ACHN (cell line): ENCODE measurements around the gene SLC2A13.
"Not testable (repeated sequence)": the region's sequence is repeated elsewhere in the genome, so short reads cannot be mapped to it uniquely, and the experiment has no call there.

ENCODE experiments used
- DNase-seq: peaks from one replicate; pipeline ENCODE4 v3.0.0-alpha.2; 2015
- in situ Hi-C: cut with HindIII; loops from 2 replicates; pipeline ENCODE4 v1.10.0; 2017; ENCODE audit warnings: low sequenced_read_pairs, low pct_ligation_motif_present, low pct_unique_long_range_greater_than_20kb

Gene SLC2A13

DNA sequence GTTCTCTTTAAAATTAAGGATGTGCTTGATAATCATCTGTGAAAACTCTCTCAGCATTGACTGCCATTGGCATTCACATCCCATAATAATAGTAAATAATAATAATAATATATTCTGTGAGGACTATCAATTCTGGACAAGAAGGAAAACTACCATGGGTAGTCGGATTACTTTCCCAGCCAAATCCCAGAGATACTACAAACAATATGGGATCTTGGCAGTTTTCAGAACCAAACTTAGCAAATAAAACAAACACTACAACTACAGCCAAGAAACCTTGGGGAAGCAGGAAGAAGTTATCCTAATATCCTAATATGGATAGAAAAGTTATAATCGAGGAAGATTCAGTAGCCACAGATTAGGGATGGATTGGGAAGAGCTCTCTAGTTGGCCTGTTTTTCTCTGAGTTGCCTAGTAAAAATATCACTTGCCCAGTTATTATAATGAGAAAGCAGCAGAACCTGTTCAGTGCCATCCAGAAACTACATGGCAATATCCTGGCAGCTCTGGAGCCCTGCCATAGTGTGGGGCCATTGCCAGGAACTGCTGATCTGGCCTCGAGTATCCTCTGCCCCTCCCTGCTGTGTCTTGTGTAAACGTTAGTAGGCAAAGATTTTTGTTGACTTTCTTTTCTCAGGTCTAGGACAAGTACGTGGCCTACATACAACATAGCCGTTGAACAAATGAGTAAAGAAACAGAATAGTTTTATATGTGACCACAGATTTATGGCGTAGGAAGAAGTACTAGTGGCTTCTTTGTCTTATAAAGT lies 193.5 kb downstream of the SLC2A13 start:
- in situ Hi-C loops, result no loop called here

GRCh38 chr12:39906237-39906636 lies 199.6 kb downstream of the SLC2A13 start:
- in situ Hi-C loops, result no loop called here

More for the DNA sequence above, 193.5 kb downstream of the SLC2A13 start:
- no peak for DNase-seq

DNA sequence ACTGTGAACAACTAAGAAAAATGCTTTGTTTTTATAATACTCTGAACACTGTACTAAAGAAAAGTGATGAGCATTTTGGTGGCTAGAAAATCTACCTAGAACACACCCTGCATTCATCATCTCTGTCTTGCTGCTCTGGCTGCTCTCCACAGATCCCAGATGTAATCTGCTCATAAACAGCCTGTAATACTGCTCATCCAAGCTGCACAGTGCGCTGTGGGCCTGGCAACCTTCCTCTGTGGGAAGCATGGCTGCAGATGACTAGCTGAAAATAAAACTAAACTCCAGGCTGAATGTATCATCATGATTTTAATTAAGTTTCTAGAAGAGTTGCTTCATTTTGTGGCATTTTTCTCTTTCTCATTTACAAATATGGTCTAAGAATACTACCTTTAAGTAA lies 200.7 kb downstream of the SLC2A13 start:
- no peak for DNase-seq
- in situ Hi-C loops, result no loop called here

More at GRCh38 chr12:39906237-39906636, 199.6 kb downstream of the SLC2A13 start:
- DNase-seq, result no peak

- in situ Hi-C loops, result no loop called here
- no peak for DNase-seq
These were observed 203.1 kb downstream of the SLC2A13 start for GRCh38 chr12:39902821-39903220.

DNA sequence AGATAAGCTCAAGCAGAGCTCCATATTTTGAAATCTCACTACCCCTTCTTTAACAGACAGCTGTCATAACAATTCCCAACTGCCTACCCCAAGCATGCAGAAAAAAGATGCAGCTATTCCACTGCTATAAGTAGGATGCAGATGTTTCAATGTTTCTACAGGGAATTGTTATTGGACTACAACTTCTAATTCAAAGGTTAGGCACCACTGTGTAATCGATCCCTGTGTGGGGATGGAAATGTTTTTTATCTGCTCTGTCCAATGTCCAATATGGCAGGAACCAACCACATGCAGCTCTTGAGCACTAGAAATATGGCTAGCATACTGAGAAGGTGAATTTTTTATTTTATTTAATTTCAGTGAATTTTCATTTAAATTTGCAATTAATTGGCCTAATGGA lies 208.6 kb downstream of the SLC2A13 start:
- in situ Hi-C loops, result no loop called here
- no peak for DNase-seq

DNA sequence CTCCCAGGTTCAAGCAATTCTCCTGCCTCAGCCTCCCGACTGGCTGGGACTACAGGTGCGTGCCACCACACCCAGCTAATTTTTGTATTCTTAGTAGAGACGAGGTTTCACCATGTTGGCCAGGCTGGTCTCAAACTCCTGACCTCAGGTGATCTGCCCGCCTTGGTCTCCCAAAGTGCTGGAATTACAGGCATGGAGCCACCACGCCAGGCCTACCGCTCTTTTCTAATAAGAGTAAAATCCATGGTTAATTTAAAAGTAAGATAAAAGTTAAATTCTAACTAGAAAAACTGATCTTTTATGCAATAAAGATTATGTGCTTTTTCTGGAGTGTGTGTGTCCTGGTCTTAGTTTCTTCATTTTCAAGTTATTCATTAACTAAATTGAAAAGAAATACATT lies 212.5 kb downstream of the SLC2A13 start:
- DNase-seq, in situ Hi-C loops: not testable (repeated sequence)

DNA sequence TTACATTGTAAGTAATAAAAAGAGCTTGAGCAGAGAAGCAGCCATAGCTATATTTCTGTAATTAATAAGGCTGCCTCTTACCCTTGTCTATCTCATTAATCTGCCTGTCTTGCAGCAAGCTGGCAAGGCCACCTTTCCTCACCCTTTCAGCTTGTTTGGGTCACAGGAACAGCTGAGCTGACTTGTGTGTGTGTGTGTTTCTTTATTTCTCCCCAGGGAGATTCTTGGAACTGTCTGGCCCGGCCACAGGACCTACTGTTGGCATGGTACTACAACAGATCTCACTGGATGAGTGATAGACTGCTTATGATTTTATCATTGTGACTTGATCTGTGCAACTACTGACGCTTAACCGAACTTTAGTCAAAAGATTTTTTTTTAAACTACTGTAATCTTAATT lies 213.7 kb downstream of the SLC2A13 start:
- no peak for DNase-seq
- in situ Hi-C loops, result no loop called here

- in situ Hi-C loops, result no loop called here
- no peak for DNase-seq
These were observed 218.0 kb downstream of the SLC2A13 start for GRCh38 chr12:39887856-39888255.

DNA sequence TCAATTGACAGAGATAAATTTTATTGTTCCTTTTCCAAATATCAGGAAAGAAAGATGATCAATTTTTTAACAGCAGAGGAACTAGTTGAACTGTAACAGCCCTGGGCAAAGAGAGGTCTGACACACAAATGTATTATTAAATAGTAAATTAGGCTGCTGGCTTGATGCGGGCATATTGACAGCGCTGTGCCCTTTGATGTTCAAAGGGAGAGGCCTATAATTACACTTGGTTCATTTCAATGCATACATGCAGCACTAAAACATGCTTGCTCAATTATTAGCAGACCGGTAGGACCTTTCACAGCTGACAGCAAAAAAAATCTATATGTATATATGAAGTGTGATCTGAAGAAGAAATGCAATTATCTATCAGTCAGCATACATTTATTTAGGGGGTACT lies 219.8 kb downstream of the SLC2A13 start:
- in situ Hi-C loops, result no loop called here
- no peak for DNase-seq

- DNase-seq, result no peak
- in situ Hi-C loops, result no loop called here
These were observed 221.2 kb downstream of the SLC2A13 start for GRCh38 chr12:39884616-39885125.

DNA sequence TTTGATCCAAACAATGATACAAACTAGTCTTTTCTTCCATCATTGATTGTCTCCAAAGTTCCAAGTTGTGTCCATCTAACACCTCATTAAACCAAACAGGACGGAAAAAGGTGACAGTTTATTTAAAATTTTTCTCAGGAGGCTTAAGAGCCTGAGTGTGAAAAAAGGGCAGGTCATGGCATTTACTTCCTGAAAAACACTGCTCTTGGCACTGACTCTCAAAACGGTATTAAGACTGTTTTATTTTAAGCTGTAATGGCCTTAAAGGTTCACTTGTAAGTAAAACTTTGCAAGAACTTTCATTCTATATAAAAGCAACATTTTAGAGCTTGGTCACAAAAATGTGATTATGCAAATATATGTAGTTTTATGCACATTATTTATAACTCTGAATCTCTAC lies 222.5 kb downstream of the SLC2A13 start:
- in situ Hi-C loops, result no loop called here
- DNase-seq, result no peak

DNA sequence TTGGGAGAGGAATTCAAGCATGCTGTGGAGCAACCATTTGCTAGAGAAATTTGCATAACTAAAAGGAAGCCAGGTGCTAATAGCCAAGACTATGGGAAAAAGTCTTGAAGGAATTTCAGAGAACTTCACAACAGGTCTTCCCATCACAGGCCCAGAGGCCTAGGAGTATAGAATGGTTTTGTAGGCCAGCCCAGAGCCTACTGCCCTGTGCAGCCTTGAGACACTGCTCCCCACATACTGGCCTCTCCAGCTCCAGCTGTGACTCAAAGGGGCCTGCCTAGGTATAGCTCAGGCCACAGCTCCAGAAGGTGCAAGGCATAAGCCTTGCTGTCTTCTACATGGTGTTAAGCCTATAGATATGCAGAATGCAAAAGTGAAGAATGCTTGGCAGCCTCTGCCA lies 227.1 kb downstream of the SLC2A13 start:
- DNase-seq, result no peak
- in situ Hi-C loops, result no loop called here

- DNase-seq, result no peak
- in situ Hi-C loops, result no loop called here
These were observed 230.2 kb downstream of the SLC2A13 start for GRCh38 chr12:39875721-39876120.

DNA sequence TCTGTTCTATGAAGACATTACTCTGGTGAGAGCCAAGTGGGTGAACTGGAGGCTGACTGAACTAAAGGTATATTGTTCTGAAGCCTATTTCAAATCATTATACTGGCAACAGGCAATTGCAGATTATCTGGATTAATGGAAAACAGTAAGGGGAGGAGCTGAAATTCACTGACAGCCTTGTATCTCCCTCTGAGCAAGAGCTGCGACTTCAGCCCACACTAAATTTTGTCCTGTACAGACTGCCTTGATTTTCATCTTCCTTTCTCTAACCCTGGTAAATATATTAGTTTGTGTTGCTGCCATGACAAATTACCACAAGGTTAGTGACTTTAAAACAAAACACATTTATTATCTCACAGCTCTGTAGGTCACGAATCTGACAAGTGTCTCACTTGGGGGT lies 231.1 kb downstream of the SLC2A13 start:
- no peak for DNase-seq
- in situ Hi-C loops, result no loop called here

- DNase-seq, result no peak
- in situ Hi-C loops, result no loop called here
These were observed 232.8 kb downstream of the SLC2A13 start for GRCh38 chr12:39873065-39873464.

- DNase-seq, result no peak
- in situ Hi-C loops, result no loop called here
These were observed 233.5 kb downstream of the SLC2A13 start for GRCh38 chr12:39872425-39872824.

DNA sequence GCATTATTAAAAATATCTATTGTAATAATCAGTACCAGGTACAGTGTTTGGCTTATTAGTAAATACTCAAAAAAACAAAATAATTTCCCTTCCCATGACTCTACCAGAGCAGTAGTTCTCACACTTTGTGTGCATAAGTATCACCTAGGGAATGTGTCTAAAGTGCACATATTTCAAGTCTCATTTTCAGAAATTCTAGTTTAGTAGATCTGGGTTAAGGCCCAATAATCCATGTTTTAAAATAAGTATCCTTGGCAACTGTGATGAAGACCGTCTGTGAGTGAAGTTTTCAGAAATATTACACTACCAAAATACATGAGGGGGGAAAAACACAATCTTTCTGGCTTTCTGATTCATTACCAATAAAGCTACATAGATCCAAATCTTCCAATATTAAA lies 237.6 kb downstream of the SLC2A13 start:
- in situ Hi-C loops, result no loop called here
- no peak for DNase-seq

- in situ Hi-C loops, result no loop called here
- no peak for DNase-seq
These were observed 238.1 kb downstream of the SLC2A13 start for GRCh38 chr12:39867631-39868327.

- in situ Hi-C loops, result no loop called here
These were observed 239.7 kb downstream of the SLC2A13 start for GRCh38 chr12:39866135-39866534.

DNA sequence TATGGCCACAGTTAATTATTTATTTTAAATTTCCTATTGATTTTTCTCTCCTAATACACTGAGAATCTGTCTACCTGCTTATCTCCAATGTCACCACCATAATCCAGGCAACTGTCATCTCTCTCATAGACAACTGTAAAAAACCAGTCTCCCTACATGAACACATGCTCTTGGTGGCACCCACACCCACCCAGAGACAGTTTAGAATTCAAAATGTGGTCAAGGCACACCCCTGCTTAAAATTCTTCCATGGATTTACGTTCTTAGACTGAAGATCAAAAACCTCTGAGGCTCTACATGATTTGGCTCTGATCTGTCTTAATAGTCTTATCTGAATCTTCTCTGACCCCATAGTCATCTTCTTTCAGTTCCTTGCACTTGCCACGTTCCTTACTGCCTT lies 245.2 kb downstream of the SLC2A13 start:
- in situ Hi-C loops, result no loop called here
- DNase-seq, result no peak

More at GRCh38 chr12:39866135-39866534, 239.7 kb downstream of the SLC2A13 start:
- no peak for DNase-seq
